Activated CD8-positive, alpha-beta T cell treated with anti-CD3 and anti-CD28 coated beads for 36 hours (primary cell): Measurements from ENCODE around the gene KISS1. TPM values are rescaled to one million over a fixed set of nuclear protein-coding genes. Genes with fewer than 3 reads are reported as not detected.

Experiments
- ATAC-seq: fragments of 200-7000 bp; cut with Tn5 transposase; one replicate; pipeline ENCODE4 v1.10.0; 2021; ENCODE audit warnings: mild to moderate bottlenecking, moderate library complexity
- CTCF ChIA-PET: fragments of 350-600 bp; sonication (Branson Sonifier 250); formaldehyde crosslinking; loops from one replicate; lab custom pipeline; 2021; ENCODE audit warnings: antibody characterized with exemption; lab: Charles Lee
- POLR2A ChIA-PET: fragments of 350-600 bp; sonication (Branson Sonifier 250); formaldehyde crosslinking; loops from one replicate; lab custom pipeline; 2021; ENCODE audit warnings: antibody characterized with exemption; lab: Charles Lee
- DNase-seq: peaks from one replicate; pipeline ENCODE4 v3.0.0-alpha.2; 2020
- H3K27ac Mint-ChIP-seq: one replicate; pipeline ENCODE4 v1.8.0; 2021; ENCODE audit warnings: mild to moderate bottlenecking, mixed read lengths
- H3K27me3 Mint-ChIP-seq: one replicate; pipeline ENCODE4 v1.8.0; 2021; ENCODE audit warnings: mixed read lengths
- H3K36me3 Mint-ChIP-seq: one replicate; pipeline ENCODE4 v1.8.0; 2021; ENCODE audit warnings: low read depth, mixed read lengths
- H3K4me1 Mint-ChIP-seq: one replicate; pipeline ENCODE4 v1.8.0; 2021; ENCODE audit warnings: low read depth, mixed read lengths
- H3K4me3 Mint-ChIP-seq: one replicate; pipeline ENCODE4 v1.8.0; 2021; ENCODE audit warnings: mild to moderate bottlenecking, moderate library complexity, mixed read lengths
- H3K9me3 Mint-ChIP-seq: one replicate; pipeline ENCODE4 v1.8.0; 2021; ENCODE audit warnings: mixed read lengths
- intact Hi-C: fragments of 100-400 bp; cut with micrococcal nuclease; formaldehyde crosslinking; loops from one replicate; pipeline ENCODE4 v1.10.0; 2022
- total RNA-seq, 2 experiments: library from RNA; stranded (reverse); gene quantifications; one replicate each; pipeline ENCODE4 v1.2.3, GENCODE V29; 2021
- TF ChIP-seq, protein P1 (sequence below): fragments of 200-600 bp; IDR thresholded peaks from one replicate; pipeline ENCODE4 v1.8.0; 2022; ENCODE audit warnings: antibody characterized with exemption, mild to moderate bottlenecking

Gene KISS1
- total RNA-seq, 2 experiments from 2014 or later: not detected

GRCh38 chr1:204228896-204229295, 32.6 kb upstream of the KISS1 start:
- Mint-ChIP-seq H3K36me3 (no peaks in the 10 kb centered on the region), H3K27ac (no peak overlapping the region), H3K4me1 (no peaks in the 10 kb centered on the region), H3K4me3 (no peak overlapping the region), H3K9me3 (no peaks in the 10 kb centered on the region), H3K27me3 (no peaks in the 10 kb centered on the region)
- TF ChIP-seq, protein P1, sequence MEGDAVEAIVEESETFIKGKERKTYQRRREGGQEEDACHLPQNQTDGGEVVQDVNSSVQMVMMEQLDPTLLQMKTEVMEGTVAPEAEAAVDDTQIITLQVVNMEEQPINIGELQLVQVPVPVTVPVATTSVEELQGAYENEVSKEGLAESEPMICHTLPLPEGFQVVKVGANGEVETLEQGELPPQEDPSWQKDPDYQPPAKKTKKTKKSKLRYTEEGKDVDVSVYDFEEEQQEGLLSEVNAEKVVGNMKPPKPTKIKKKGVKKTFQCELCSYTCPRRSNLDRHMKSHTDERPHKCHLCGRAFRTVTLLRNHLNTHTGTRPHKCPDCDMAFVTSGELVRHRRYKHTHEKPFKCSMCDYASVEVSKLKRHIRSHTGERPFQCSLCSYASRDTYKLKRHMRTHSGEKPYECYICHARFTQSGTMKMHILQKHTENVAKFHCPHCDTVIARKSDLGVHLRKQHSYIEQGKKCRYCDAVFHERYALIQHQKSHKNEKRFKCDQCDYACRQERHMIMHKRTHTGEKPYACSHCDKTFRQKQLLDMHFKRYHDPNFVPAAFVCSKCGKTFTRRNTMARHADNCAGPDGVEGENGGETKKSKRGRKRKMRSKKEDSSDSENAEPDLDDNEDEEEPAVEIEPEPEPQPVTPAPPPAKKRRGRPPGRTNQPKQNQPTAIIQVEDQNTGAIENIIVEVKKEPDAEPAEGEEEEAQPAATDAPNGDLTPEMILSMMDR: no peak
- CTCF ChIA-PET: interaction anchor here (1.5 to 2.0 kb wide), 2 partner anchors 22 to 170 kb away, joined by 6 to 11 read pairs; no protein-coding TSS in a partner anchor
- ATAC-seq (no peak), DNase-seq (no peak)
- POLR2A ChIA-PET: no interaction called here
- intact Hi-C loops: no loop called here

DNA sequence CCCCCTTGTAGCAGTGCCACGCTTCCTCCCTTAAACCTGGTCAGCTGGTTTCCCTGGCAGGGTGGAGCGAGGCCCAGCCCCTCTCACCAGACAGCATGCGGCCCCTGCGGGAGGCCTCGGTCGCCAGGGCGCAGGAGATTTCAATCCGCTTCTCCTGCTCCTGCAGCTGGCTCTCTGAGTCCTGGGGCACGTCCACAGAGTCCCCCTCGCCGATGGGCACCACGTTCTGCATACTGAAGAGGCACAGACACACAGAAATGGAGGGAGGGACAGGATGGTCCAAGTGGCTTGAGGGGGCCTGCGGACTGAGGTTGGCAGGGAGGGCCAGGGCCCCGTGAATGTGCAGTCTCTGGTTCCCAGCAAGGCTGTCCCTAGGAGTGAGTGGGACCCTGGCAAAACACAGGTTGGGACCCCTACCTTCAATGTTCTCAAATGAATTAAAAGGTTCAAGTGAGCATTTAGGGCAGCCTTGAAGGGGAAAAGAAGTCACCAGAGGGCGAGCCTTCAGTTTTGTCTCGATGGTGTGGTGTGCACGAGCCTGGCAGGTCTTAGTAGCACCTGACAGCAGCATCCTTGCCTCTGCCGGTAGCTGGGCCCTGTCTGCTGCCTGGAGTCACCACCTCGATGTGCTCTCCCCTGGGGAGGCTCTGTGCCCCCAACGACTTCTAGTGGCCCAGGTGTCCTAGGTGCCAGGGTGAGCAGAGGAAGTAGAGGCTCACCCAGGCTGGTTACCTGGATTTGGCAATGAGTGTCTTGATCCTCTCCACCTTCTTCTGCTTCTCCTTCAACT, 31.9 kb upstream of the KISS1 start:
- ChIA-PET POLR2A (no interaction called here), CTCF (interaction anchor here (0.7 to 1.7 kb wide), 2 partner anchors 21 to 66 kb away, joined by 4 to 5 read pairs; no protein-coding TSS in a partner anchor)
- intact Hi-C loops: no loop called here

DNA sequence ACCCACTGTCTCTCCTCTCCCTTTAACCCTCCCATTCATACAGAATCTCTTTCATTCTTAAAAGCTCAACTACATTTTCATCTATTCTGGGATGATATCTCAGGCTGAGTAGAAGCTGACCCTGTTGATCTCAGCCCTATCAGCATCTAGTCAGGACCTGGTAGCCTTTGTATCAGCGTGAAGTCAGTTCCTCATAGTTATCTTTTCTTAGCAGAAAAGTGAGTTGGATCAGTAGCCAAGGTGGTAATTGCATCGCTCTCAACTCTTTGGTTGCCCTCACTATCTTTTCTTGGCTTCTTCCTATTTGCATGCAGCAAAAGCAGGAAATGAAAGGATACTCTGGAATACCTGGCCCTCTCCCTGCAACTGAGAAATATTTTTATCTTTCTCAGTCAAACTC, 31.1 kb upstream of the KISS1 start:
- intact Hi-C loops: no loop called here
- no peak overlapping the region for H3K4me3 Mint-ChIP-seq
- H3K36me3 Mint-ChIP-seq: no peaks in the 10 kb centered on the region
- DNase-seq (no peak), ATAC-seq (no peak)
- H3K27me3 Mint-ChIP-seq: no peaks in the 10 kb centered on the region
- H3K9me3 Mint-ChIP-seq: no peaks in the 10 kb centered on the region
- no peak overlapping the region for H3K27ac Mint-ChIP-seq
- CTCF ChIA-PET: interaction anchor here (0.7 to 1.7 kb wide), 3 partner anchors 20 to 136 kb away, joined by 4 to 5 read pairs (median 4); no protein-coding TSS in a partner anchor
- POLR2A ChIA-PET: no interaction called here
- TF ChIP-seq, protein P1: no peak
- H3K4me1 Mint-ChIP-seq: no peaks in the 10 kb centered on the region

More for the DNA sequence above, 31.9 kb upstream of the KISS1 start:
- no peak for ATAC-seq
- Mint-ChIP-seq H3K4me3 (no peak overlapping the region), H3K27ac (no peak overlapping the region), H3K4me1 (no peaks in the 10 kb centered on the region), H3K27me3 (no peaks in the 10 kb centered on the region), H3K36me3 (no peaks in the 10 kb centered on the region), H3K9me3 (no peaks in the 10 kb centered on the region)
- no peak for DNase-seq
- TF ChIP-seq, protein P1: no peak

DNA sequence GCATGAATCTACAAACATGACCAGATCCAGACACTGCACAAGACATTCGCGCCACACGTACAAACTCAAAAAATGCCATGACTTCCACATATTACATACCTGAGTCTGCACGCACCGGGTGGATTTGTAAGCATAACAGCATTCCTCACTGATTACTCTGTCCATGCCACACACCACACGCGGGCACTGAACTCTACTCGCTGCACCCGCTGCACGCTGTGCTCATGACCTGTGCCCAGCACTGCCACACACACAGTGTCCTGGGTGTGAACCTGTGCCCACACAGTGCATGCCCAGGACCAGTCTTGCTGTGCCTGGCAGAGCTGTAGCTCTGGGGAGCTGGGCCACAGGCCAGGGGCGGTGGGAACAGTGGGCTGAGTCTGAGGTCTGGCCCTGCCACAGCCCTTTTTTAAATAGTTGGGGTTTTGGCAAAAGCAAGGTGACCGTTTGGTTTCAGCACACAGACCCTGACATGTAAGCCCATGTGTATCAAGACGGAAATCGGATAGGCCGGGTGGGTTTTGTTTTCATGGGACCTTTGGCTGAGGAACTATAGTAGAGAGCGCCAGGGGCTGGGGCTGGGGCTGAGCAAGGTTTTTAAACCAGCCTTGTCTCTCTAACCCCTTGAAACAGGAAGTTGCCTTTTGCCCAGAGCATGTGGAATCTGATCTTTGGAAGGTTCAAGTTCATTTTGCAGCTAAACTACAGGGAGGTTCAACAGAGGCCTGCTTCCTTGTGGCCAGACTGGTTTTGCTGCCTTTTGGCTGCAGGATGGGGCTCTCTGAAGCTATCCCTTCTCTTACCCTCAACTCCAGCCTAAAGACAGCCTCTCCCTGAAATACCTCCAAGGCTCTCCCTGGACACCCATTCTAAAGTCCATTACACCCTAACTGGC, 29.8 kb upstream of the KISS1 start:
- no peak overlapping the region for H3K27ac Mint-ChIP-seq
- H3K4me3 Mint-ChIP-seq: no peak overlapping the region
- no peaks in the 10 kb centered on the region for H3K36me3 Mint-ChIP-seq
- ChIA-PET POLR2A (no interaction called here), CTCF (interaction anchor here (1.2 to 1.7 kb wide), 2 partner anchors 64 to 137 kb away, joined by 4 read pairs; no protein-coding TSS in a partner anchor)
- ATAC-seq (no peak), DNase-seq (no peak)
- TF ChIP-seq, protein P1: no peak
- H3K9me3 Mint-ChIP-seq: no peaks in the 10 kb centered on the region
- intact Hi-C loops: no loop called here
- no peaks in the 10 kb centered on the region for H3K4me1 Mint-ChIP-seq
- H3K27me3 Mint-ChIP-seq: no peaks in the 10 kb centered on the region
